Measurements from ENCODE around the gene ITGAD.
A peak's percentile ranks its signal among the peaks of the same experiment; 100 is the strongest.

Gene ITGAD

DNA sequence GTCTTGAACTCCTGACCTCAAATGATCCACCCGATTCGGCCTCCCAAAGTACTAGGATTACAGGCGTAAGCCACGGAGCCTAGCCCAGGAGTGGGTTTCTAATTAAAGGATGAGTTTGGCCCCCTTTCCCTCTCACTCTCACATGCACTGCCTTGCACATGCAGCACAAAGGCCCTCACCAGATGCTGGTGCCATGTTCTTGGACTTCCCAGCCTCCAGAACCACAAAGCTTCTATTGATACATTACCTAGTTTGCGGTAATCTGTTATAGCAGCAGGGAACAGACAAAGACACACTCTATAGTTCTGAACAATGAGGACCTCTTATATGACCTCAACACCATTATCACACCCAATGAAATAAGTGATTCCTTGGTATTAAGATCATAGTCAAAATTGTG is 17.9 kb upstream of the ITGAD start:
- no peak for DNase-seq (ENCODE audit: extremely low spot score)
- CTCF ChIA-PET, result interaction anchor here (1.4 kb wide), 1 partner anchor 12 kb away, joined by 3 read pairs; no protein-coding TSS in a partner anchor
- TF ChIP-seq, protein P1, sequence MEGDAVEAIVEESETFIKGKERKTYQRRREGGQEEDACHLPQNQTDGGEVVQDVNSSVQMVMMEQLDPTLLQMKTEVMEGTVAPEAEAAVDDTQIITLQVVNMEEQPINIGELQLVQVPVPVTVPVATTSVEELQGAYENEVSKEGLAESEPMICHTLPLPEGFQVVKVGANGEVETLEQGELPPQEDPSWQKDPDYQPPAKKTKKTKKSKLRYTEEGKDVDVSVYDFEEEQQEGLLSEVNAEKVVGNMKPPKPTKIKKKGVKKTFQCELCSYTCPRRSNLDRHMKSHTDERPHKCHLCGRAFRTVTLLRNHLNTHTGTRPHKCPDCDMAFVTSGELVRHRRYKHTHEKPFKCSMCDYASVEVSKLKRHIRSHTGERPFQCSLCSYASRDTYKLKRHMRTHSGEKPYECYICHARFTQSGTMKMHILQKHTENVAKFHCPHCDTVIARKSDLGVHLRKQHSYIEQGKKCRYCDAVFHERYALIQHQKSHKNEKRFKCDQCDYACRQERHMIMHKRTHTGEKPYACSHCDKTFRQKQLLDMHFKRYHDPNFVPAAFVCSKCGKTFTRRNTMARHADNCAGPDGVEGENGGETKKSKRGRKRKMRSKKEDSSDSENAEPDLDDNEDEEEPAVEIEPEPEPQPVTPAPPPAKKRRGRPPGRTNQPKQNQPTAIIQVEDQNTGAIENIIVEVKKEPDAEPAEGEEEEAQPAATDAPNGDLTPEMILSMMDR (IDR thresholded peaks at IDR 0.05; ENCODE audit: control extremely low read depth, extremely low read depth, low read depth, missing control alignments), result no peak
- POLR2A ChIA-PET, result no interaction called here

DNA sequence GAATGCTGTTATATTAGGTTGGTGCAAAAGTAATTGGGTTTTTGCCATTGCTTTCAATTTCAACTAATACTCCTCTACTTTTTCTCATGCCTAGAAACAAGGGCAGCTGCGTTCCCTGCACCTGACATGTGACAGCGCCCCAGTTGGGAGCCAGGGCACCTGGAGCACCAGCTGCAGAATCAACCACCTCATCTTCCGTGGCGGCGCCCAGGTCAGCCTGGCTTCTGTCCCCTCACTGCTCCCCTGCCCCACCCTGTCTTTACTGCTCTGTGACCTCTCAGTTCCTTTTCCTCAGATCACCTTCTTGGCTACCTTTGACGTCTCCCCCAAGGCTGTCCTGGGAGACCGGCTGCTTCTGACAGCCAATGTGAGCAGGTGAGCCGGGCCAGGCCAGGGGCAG is 16.4 kb upstream of the ITGAD start:
- POLR2A ChIA-PET, result no interaction called here
- DNase-seq (ENCODE audit: extremely low spot score), result peak; percentile 23
- CTCF ChIA-PET, result interaction anchor here (1.2 to 1.6 kb wide), 2 partner anchors 11 to 16 kb away, joined by 4 to 6 read pairs; no protein-coding TSS in a partner anchor
- TF ChIP-seq, protein P1 (IDR thresholded peaks at IDR 0.05; ENCODE audit: control extremely low read depth, extremely low read depth, low read depth, missing control alignments), result no peak

DNA sequence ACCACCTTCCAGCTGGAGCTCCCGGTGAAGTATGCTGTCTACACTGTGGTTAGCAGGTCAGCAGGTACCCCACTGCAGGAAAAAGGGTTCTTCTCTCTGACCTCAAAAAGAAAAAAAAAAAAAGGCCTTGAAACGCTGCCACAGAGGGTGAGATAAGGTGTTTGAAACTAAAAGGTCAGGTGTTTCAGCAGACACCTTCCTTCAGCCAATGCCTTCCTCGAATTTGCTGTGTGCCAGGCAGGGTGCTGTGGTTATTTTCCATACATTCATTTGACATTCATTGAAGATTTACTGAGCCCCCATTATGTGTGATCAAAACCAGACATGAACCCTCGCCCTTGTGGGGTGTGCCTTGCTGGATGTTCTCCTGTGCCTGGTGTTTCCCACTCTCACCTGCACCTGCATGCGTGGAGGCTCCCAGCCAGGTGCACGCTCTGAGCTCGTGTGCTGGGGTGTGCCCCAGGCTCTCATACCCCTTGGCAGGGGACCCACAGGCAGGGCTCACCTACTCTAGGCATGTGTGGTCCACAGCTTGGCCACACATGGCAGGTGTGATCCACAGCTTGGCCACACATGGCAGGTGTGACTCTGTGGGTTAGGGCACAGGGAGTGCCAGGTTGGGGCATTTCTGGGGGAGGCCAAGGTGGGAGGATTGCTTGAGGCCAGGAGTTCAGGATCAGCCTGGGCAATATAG is 15.8 kb upstream of the ITGAD start:
- ChIA-PET CTCF (interaction anchor here (0.8 to 1.6 kb wide), 2 partner anchors 16 to 176 kb away, joined by 3 to 6 read pairs; no protein-coding TSS in a partner anchor), POLR2A (no interaction called here)
- TF ChIP-seq, protein P1 (IDR thresholded peaks at IDR 0.05; ENCODE audit: control extremely low read depth, extremely low read depth, low read depth, missing control alignments), result no peak
- no peak for DNase-seq (ENCODE audit: extremely low spot score)

DNA sequence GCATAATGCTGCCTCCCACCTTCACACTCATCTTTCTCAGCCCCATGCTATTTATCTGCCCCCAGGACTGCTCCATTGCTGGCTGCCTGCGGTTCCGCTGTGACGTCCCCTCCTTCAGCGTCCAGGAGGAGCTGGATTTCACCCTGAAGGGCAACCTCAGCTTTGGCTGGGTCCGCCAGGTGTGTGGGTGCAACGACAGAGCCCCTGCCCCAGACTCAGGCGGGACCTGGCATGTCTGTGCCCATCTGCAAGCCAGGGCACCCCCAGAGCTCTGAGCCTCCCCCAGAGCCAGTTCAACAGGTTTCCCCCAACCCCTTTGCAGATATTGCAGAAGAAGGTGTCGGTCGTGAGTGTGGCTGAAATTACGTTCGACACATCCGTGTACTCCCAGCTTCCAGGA is 12.9 kb upstream of the ITGAD start:
- DNase-seq (ENCODE audit: extremely low spot score), result no peak
- TF ChIP-seq, protein P1 (IDR thresholded peaks at IDR 0.05; ENCODE audit: control extremely low read depth, extremely low read depth, low read depth, missing control alignments), result no peak
- ChIA-PET POLR2A (no interaction called here), CTCF (interaction anchor here (0.8 to 1.3 kb wide), 4 partner anchors 22 to 125 kb away, joined by 3 read pairs; partner anchors contain the start of gene ZNF843)

DNA sequence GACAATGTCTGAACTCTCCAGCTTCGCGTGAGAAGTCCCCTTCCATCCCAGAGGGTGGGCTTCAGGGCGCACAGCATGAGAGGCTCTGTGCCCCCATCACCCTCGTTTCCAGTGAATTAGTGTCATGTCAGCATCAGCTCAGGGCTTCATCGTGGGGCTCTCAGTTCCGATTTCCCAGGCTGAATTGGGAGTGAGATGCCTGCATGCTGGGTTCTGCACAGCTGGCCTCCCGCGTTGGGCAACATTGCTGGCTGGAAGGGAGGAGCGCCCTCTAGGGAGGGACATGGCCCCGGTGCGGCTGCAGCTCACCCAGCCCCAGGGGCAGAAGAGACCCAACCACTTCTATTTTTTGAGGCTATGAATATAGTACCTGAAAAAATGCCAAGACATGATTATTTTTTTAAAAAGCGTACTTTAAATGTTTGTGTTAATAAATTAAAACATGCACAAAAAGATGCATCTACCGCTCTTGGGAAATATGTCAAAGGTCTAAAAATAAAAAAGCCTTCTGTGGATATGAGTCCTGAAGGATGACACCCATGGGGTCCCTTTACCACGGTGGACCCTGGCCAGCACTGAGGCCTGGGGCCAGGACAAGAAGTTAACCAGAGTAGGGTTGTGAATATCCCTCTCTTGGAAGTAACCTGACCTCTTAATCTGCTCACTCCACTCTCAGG is 10.5 kb upstream of the ITGAD start:
- POLR2A ChIA-PET, result interaction anchor here (1.0 to 1.1 kb wide), 2 partner anchors 182 to 202 kb away, joined by 3 to 4 read pairs; no protein-coding TSS in a partner anchor
- DNase-seq (ENCODE audit: extremely low spot score), result peak; percentile 83
- TF ChIP-seq, protein P1 (IDR thresholded peaks at IDR 0.05; ENCODE audit: control extremely low read depth, extremely low read depth, low read depth, missing control alignments), result peak; percentile 94
- CTCF ChIA-PET, result interaction anchor here (0.6 to 2.3 kb wide), 37 partner anchors 9 to 476 kb away, joined by 3 to 15 read pairs (median 4); partner anchors contain the start of genes PYCARD and ZNF843

DNA sequence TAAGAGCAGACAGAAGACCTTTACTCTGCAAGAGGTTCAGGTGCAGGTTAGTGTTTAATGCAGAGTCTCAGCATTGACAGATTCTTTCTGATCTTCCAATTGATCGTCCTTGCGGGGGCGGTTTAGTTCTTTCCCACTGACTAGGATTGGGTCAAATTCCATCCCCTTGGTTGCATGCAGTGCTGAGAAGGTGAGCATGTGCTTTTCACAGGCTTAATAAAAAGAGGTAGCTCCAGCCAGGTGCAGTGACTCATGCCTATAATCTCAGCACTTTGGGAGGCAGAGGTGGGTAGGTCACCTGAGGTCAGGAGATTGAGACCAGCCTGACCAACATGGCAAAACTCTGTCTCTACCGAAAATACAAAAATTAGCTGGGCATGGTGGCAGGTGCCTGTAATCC is 7.5 kb upstream of the ITGAD start:
- ChIA-PET CTCF (interaction anchor here (1.1 to 1.8 kb wide), 6 partner anchors 27 to 243 kb away, joined by 3 to 5 read pairs (median 3); no protein-coding TSS in a partner anchor), POLR2A (no interaction called here)
- TF ChIP-seq, protein P1 (IDR thresholded peaks at IDR 0.05; ENCODE audit: control extremely low read depth, extremely low read depth, low read depth, missing control alignments), result no peak
- DNase-seq (ENCODE audit: extremely low spot score), result no peak
